ENCODE results near the gene KLHDC9. TPM values are rescaled to one million over a fixed set of nuclear protein-coding genes. Genes with fewer than 3 reads are reported as not detected.

The KLHDC9 gene
- total RNA-seq, 1 donor from 2014 or later, result not detected

GRCh38 chr1:161094481-161094880 is 3.7 kb upstream of the KLHDC9 start:
- intact Hi-C loops (cut with micrococcal nuclease), result no loop called here

GRCh38 chr1:161095230-161095629 is 2.9 kb upstream of the KLHDC9 start:
- intact Hi-C loops (cut with micrococcal nuclease), result loop anchor here (5.0 kb wide), 1 partner anchor 258 kb away; no protein-coding TSS in a partner anchor

- intact Hi-C loops (cut with micrococcal nuclease), result loop anchor here (5.0 kb wide), 1 partner anchor 259 kb away; no protein-coding TSS in a partner anchor
Observed at GRCh38 chr1:161096015-161096414, 2.1 kb upstream of the KLHDC9 start.

- intact Hi-C loops (cut with micrococcal nuclease), result loop anchor here (5.0 kb wide), 1 partner anchor 259 kb away; no protein-coding TSS in a partner anchor
Observed at GRCh38 chr1:161096530-161096929, 1.6 kb upstream of the KLHDC9 start.

- intact Hi-C loops (cut with micrococcal nuclease), result loop anchor here (5.0 kb wide), 1 partner anchor 262 kb away; no protein-coding TSS in a partner anchor
Observed at GRCh38 chr1:161099090-161099802, 1.1 kb downstream of the KLHDC9 start.

GRCh38 chr1:161100556-161100955 is 2.4 kb downstream of the KLHDC9 start:
- intact Hi-C loops (cut with micrococcal nuclease), result no loop called here

- intact Hi-C loops (cut with micrococcal nuclease), result no loop called here
Observed at GRCh38 chr1:161106431-161106830, 8.3 kb downstream of the KLHDC9 start.

- intact Hi-C loops (cut with micrococcal nuclease), result loop anchor here (10.0 kb wide), 1 partner anchor 1186 kb away; the partner anchor contains the start of gene TAGLN2
Observed at GRCh38 chr1:161111117-161111516, 13.0 kb downstream of the KLHDC9 start.

GRCh38 chr1:161111527-161111926 is 13.4 kb downstream of the KLHDC9 start:
- intact Hi-C loops (cut with micrococcal nuclease), result loop anchor here (10.0 kb wide), 1 partner anchor 1187 kb away; the partner anchor contains the start of gene TAGLN2

GRCh38 chr1:161113915-161114314 is 15.8 kb downstream of the KLHDC9 start:
- intact Hi-C loops (cut with micrococcal nuclease), result loop anchor here (2.0 to 10.0 kb wide), 2 partner anchors 269 to 1189 kb away; partner anchors contain the start of gene TAGLN2

GRCh38 chr1:161114556-161114955 is 16.4 kb downstream of the KLHDC9 start:
- intact Hi-C loops (cut with micrococcal nuclease), result loop anchor here (2.0 to 10.0 kb wide), 2 partner anchors 268 to 1190 kb away; partner anchors contain the start of gene TAGLN2

GRCh38 chr1:161115132-161115711 is 17.1 kb downstream of the KLHDC9 start:
- intact Hi-C loops (cut with micrococcal nuclease), result loop anchor here (2.0 to 10.0 kb wide), 4 partner anchors 197 to 1190 kb away; partner anchors contain the start of genes DCAF8, SDHC and TAGLN2

GRCh38 chr1:161115961-161116360 is 17.8 kb downstream of the KLHDC9 start:
- intact Hi-C loops (cut with micrococcal nuclease), result loop anchor here (2.0 to 10.0 kb wide), 4 partner anchors 196 to 1191 kb away; partner anchors contain the start of genes DCAF8, SDHC and TAGLN2

- intact Hi-C loops (cut with micrococcal nuclease), result loop anchor here (1.0 to 10.0 kb wide), 6 partner anchors 20 to 1193 kb away; partner anchors contain the start of genes DCAF8, KLHDC9, SDHC and TAGLN2
Observed at GRCh38 chr1:161117759-161118581, 19.8 kb downstream of the KLHDC9 start, which contains the start of the genes NIT1 and PFDN2. NIT1 (plus strand) TSS chr1:161118105; CDS start chr1:161118177, 72 bp downstream. PFDN2 (minus strand) TSS chr1:161118037; CDS start chr1:161118026, 11 bp downstream.

- intact Hi-C loops (cut with micrococcal nuclease), result loop anchor here (1.0 to 10.0 kb wide), 11 partner anchors 13 to 1194 kb away; partner anchors contain the start of genes B4GALT3, DCAF8, DEDD and NDUFS2
Observed at GRCh38 chr1:161119092-161119903, 21.1 kb downstream of the KLHDC9 start.

- intact Hi-C loops (cut with micrococcal nuclease), result no loop called here
Observed at GRCh38 chr1:161121042-161121650, 23.0 kb downstream of the KLHDC9 start.

- intact Hi-C loops (cut with micrococcal nuclease), result no loop called here
Observed at GRCh38 chr1:161121834-161122233, 23.7 kb downstream of the KLHDC9 start.

- intact Hi-C loops (cut with micrococcal nuclease), result no loop called here
Observed at GRCh38 chr1:161122967-161123366, 24.8 kb downstream of the KLHDC9 start.

- intact Hi-C loops (cut with micrococcal nuclease), result no loop called here
Observed at GRCh38 chr1:161127649-161128048, 29.5 kb downstream of the KLHDC9 start.

All from T-helper 1 cell treated with Interleukin-12 subunit alpha and Interleukin-12 subunit beta and Interleukin-4 antibody, amounts not matched to agents 30 ng/mL and 1 ng/mL, for 36 hours (primary cell).